HepG2 (cell line): ENCODE data around the gene TAOK3.

Experiments
- EHMT2 ChIP-seq: fragments of 200-600 bp; sonication (generic); IDR thresholded peaks from 2 replicates; pipeline ENCODE4 v1.7.0; 2017; ENCODE audit warnings: antibody characterized with exemption, low read depth, low read length, borderline replicate concordance
- ELF1 ChIP-seq: sonication (generic); formaldehyde crosslinking; IDR thresholded peaks from 2 replicates; pipeline ENCODE4 v1.4.0; 2020; ENCODE audit warnings: missing genetic modification reagents
- GABPA ChIP-seq, 2 experiments: IDR thresholded peaks; 2 replicates each; pipeline ENCODE4 v1.6.1; 2011 to 2016; ENCODE audit warnings: low read depth in 2 of 2, low read length in 1 of 2, missing biosample characterization in 1 of 2, missing genetic modification characterization in 1 of 2
- TBP ChIP-seq: sonication (generic); formaldehyde crosslinking; IDR thresholded peaks from 2 replicates; pipeline ENCODE4 v1.5.0; 2020; ENCODE audit warnings: missing genetic modification reagents
- TCF12 ChIP-seq, 2 experiments: fragments of 450-650 bp in 1 of 2; sonication (generic) in 1 of 2; formaldehyde crosslinking in 1 of 2; IDR thresholded peaks; 2 replicates each; pipeline versions ENCODE4 v1.6.1 to v1.8.0; 2017 to 2022; ENCODE audit warnings: antibody characterized with exemption in 1 of 2, mild to moderate bottlenecking in 1 of 2, missing genetic modification reagents in 1 of 2, moderate library complexity in 1 of 2
- ZBTB2 ChIP-seq: sonication (generic); formaldehyde crosslinking; IDR thresholded peaks from 2 replicates; pipeline ENCODE4 v1.8.0; 2022; ENCODE audit warnings: low read depth, missing genetic modification reagents
- ZBTB26 ChIP-seq: IDR thresholded peaks from 2 replicates; pipeline ENCODE4 v1.6.1; 2016; ENCODE audit warnings: missing compliant biosample characterization, missing genetic modification reagents, borderline replicate concordance
- ZNF274 ChIP-seq: sonication (generic); formaldehyde crosslinking; IDR thresholded peaks from 2 replicates; pipeline ENCODE4 v1.5.1; 2020; ENCODE audit warnings: mild to moderate bottlenecking, missing genetic modification reagents
- ZNF282 ChIP-seq: fragments of 450-650 bp; IDR thresholded peaks from 2 replicates; pipeline ENCODE4 v1.6.1; 2018; ENCODE audit not compliant: partially characterized antibody
- ZNF562 ChIP-seq: sonication (generic); formaldehyde crosslinking; IDR thresholded peaks from 2 replicates; pipeline ENCODE4 v1.8.0; 2022; ENCODE audit warnings: missing genetic modification reagents, borderline replicate concordance
- TF ChIP-seq, protein P1 (sequence below): IDR thresholded peaks from 2 replicates; pipeline ENCODE4 v1.6.1; 2012; ENCODE audit warnings: inconsistent platforms
- TF ChIP-seq, protein P2 (sequence below), 2 experiments: IDR thresholded peaks; 2 replicates each; pipeline ENCODE4 v1.6.1; 2011 to 2012; ENCODE audit warnings: low read length in 2 of 2, borderline replicate concordance in 1 of 2, low read depth in 1 of 2, mild to moderate bottlenecking in 1 of 2, moderate library complexity in 1 of 2

- no peak for TF ChIP-seq ELF1 (CRISPR knock-in tag)
- TF ChIP-seq ZNF274 (CRISPR knock-in tag): no peak
- no peak for TF ChIP-seq ZBTB2 (CRISPR knock-in tag)
- no peak for TF ChIP-seq ZBTB26 (CRISPR knock-in tag)
- TF ChIP-seq, protein P1, sequence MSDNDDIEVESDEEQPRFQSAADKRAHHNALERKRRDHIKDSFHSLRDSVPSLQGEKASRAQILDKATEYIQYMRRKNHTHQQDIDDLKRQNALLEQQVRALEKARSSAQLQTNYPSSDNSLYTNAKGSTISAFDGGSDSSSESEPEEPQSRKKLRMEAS: no peak
- TF ChIP-seq TBP (CRISPR knock-in tag): no peak
- TF ChIP-seq ZNF282: no peak
- TF ChIP-seq EHMT2: no peak
- TF ChIP-seq, protein P2, sequence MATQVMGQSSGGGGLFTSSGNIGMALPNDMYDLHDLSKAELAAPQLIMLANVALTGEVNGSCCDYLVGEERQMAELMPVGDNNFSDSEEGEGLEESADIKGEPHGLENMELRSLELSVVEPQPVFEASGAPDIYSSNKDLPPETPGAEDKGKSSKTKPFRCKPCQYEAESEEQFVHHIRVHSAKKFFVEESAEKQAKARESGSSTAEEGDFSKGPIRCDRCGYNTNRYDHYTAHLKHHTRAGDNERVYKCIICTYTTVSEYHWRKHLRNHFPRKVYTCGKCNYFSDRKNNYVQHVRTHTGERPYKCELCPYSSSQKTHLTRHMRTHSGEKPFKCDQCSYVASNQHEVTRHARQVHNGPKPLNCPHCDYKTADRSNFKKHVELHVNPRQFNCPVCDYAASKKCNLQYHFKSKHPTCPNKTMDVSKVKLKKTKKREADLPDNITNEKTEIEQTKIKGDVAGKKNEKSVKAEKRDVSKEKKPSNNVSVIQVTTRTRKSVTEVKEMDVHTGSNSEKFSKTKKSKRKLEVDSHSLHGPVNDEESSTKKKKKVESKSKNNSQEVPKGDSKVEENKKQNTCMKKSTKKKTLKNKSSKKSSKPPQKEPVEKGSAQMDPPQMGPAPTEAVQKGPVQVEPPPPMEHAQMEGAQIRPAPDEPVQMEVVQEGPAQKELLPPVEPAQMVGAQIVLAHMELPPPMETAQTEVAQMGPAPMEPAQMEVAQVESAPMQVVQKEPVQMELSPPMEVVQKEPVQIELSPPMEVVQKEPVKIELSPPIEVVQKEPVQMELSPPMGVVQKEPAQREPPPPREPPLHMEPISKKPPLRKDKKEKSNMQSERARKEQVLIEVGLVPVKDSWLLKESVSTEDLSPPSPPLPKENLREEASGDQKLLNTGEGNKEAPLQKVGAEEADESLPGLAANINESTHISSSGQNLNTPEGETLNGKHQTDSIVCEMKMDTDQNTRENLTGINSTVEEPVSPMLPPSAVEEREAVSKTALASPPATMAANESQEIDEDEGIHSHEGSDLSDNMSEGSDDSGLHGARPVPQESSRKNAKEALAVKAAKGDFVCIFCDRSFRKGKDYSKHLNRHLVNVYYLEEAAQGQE (IDR thresholded peaks at IDR 0.05; ENCODE audit: borderline replicate concordance in 1 of 2, low read depth in 1 of 2, low read length in 2 of 2): no peak
- TF ChIP-seq ZNF562 (CRISPR knock-in tag): no peak
- TF ChIP-seq GABPA (IDR thresholded peaks at IDR 0.05; ENCODE audit: low read depth, low read length): no peak
- TF ChIP-seq GABPA (CRISPR knock-in tag; IDR thresholded peaks at IDR 0.05; ENCODE audit: low read depth): no peak
- TF ChIP-seq TCF12 (IDR thresholded peaks at IDR 0.05): no peak
- TF ChIP-seq TCF12 (CRISPR knock-in tag; IDR thresholded peaks at IDR 0.05): no peak
Measured at GRCh38 chr12:118361092-118361404, 11.7 kb downstream of the TAOK3 start.
